Naive B cell (primary cell): ENCODE data around the gene KRT86. TPM values are rescaled to one million over a fixed set of nuclear protein-coding genes. Genes with fewer than 3 reads are reported as not detected.
A peak's percentile ranks its signal among the peaks of the same experiment; 100 is the strongest.
"Not testable (repeated sequence)": the region's sequence is repeated elsewhere in the genome, so short reads cannot be mapped to it uniquely, and the experiment has no call there.

Experiments
- ATAC-seq, 2 donors: fragments of 150-1000 bp; cut with Tn5 transposase; 2 replicates each; pipeline ENCODE4 v1.10.0; 2021; ENCODE audit warnings: low read depth in 2 of 2, mild to moderate bottlenecking in 2 of 2, moderate library complexity in 2 of 2
- DNase-seq: peaks from one replicate; pipeline ENCODE4 v3.0.0; 2022
- H3K27ac Mint-ChIP-seq, 6 donors: one replicate each; pipeline ENCODE4 v1.8.0; 2020 to 2022; ENCODE audit warnings: mild to moderate bottlenecking in 6 of 6, mixed read lengths in 6 of 6, moderate library complexity in 5 of 6, inconsistent platforms in 2 of 6
- H3K27me3 Mint-ChIP-seq, 3 donors: one replicate each; pipeline ENCODE4 v1.8.0; 2021 to 2022; ENCODE audit warnings: mixed read lengths in 3 of 3, mild to moderate bottlenecking in 1 of 3
- H3K36me3 Mint-ChIP-seq, 2 donors: one replicate each; pipeline ENCODE4 v1.8.0; 2020 to 2022; ENCODE audit warnings: mixed read lengths in 2 of 2, inconsistent platforms in 1 of 2, mild to moderate bottlenecking in 1 of 2
- H3K4me1 Mint-ChIP-seq, 3 donors: one replicate each; pipeline ENCODE4 v1.8.0; 2020 to 2022; ENCODE audit warnings: mixed read lengths in 3 of 3, inconsistent platforms in 1 of 3, mild to moderate bottlenecking in 1 of 3, moderate library complexity in 1 of 3
- H3K4me3 Mint-ChIP-seq, 8 donors: one replicate each; pipeline ENCODE4 v1.8.0; 2020 to 2022; ENCODE audit warnings: mild to moderate bottlenecking in 8 of 8, mixed read lengths in 8 of 8, moderate library complexity in 8 of 8, inconsistent platforms in 2 of 8
- H3K9me3 Mint-ChIP-seq, 7 donors: one replicate each; pipeline ENCODE4 v1.8.0; 2020 to 2022; ENCODE audit warnings: mixed read lengths in 7 of 7, mild to moderate bottlenecking in 5 of 7, inconsistent platforms in 2 of 7, moderate library complexity in 1 of 7
- polyA plus RNA-seq, 6 donors: library from polyadenylated mRNA; unstranded; fragments of 300-500 nt; fragmentation: Illumina TruSeq; gene quantifications; one replicate each; pipeline ENCODE4 v1.2.3, GENCODE V29; 2021; ENCODE audit warnings: low read depth in 6 of 6

The KRT86 gene
- polyA plus RNA-seq, 6 donors from 2014 or later = not detected

- Mint-ChIP-seq H3K27ac (no peak overlapping the region), H3K4me3 (no peak overlapping the region), H3K27me3 (peaks cover 35 to 69% (median 68%) of the 10 kb centered on the region in 3 donors), H3K36me3 (no peaks in the 10 kb centered on the region), H3K9me3 (no peaks in the 10 kb centered on the region), H3K4me1 (no peaks in the 10 kb centered on the region)
- DNase-seq (no peak), ATAC-seq (no peak)
Measured at GRCh38 chr12:52233462-52234207, 40.8 kb upstream of the KRT86 start.

- Mint-ChIP-seq H3K4me3 (no peak overlapping the region), H3K36me3 (no peaks in the 10 kb centered on the region), H3K27ac (no peak overlapping the region), H3K9me3 (no peaks in the 10 kb centered on the region), H3K27me3 (peaks cover 31 to 72% (median 71%) of the 10 kb centered on the region in 3 donors), H3K4me1 (no peaks in the 10 kb centered on the region)
- no peak for DNase-seq
- no peak for ATAC-seq
Measured at GRCh38 chr12:52234223-52234810, 40.1 kb upstream of the KRT86 start.

DNA sequence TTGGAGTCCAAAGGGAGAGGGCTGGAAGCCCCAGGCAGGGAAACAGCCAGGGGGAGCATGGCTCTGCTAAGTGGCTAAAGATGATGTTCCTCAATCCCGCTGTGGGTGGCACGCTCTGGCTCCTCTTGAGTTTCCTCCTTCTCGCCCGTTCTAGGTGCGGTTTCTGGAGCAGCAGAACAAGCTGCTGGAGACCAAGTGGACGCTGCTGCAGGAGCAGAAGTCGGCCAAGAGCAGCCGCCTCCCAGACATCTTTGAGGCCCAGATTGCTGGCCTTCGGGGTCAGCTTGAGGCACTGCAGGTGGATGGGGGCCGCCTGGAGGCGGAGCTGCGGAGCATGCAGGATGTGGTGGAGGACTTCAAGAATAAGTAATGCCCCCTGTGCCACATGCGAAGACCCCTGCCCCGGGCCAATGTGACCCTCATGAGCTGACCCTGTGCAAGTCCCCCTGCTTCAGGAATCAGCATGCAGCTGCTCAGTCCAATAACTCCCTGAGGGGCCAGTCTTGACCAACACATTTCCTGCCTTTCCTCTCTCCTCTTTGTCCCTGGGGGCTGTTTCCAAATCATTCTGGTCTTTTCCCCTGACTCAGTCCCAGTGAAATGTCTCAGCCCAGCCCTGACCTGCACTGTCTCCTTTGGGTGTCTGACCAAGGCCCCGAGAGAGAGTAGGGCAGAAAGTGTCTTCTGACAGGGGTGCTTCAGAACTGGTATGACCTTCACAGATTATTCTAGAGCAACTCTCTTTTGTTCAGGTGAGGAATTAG lies 39.3 kb upstream of the KRT86 start:
- peaks cover 26 to 71% (median 63%) of the 10 kb centered on the region in 3 donors for H3K27me3 Mint-ChIP-seq
- no peak for DNase-seq
- no peak for ATAC-seq
- no peaks in the 10 kb centered on the region for H3K9me3 Mint-ChIP-seq
- no peak overlapping the region for H3K27ac Mint-ChIP-seq
- H3K36me3 Mint-ChIP-seq = no peaks in the 10 kb centered on the region
- no peak overlapping the region for H3K4me3 Mint-ChIP-seq
- H3K4me1 Mint-ChIP-seq = no peaks in the 10 kb centered on the region

GRCh38 chr12:52235822-52236361 lies 38.6 kb upstream of the KRT86 start:
- Mint-ChIP-seq H3K27ac (no peak overlapping the region), H3K9me3 (no peaks in the 10 kb centered on the region), H3K27me3 (peaks cover 22 to 65% (median 56%) of the 10 kb centered on the region in 3 donors), H3K4me1 (no peaks in the 10 kb centered on the region), H3K36me3 (no peaks in the 10 kb centered on the region), H3K4me3 (no peak overlapping the region)
- no peak for DNase-seq
- no peak for ATAC-seq

DNA sequence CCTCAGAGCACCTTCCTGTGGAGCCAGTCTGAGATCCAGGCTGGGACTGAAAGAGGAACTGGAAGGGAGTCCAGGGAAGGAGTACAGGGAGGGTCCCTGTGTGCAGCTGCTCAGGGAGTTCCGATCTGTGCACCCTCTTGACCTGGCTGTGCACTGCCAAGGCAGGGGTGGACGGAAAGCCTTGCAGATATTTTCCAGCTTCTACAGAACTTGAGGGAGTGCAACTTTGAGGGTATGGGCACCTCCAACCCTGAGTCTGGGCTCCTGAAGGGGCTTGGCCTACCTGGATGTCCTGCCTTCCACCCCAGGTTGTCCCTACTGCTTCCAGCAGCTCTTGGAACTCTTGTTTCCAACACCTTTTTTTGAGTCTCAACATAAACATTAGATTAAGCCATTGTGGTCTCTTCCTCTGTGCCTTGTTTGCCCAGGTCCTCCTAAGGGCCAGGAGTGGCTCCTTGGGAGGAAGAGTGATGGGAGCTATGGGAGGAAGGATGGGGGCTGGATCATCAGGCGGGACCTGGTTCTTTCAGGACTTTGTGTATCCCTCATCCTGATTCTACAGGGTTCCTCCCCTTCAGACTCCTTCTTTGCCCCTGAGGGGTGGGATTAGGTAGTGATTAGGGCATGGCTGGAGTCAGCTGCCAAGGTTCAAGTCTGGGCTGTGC lies 37.9 kb upstream of the KRT86 start:
- Mint-ChIP-seq H3K27ac (no peak overlapping the region), H3K4me1 (no peaks in the 10 kb centered on the region), H3K27me3 (peaks cover 18 to 64% (median 55%) of the 10 kb centered on the region in 3 donors), H3K9me3 (no peaks in the 10 kb centered on the region), H3K36me3 (no peaks in the 10 kb centered on the region), H3K4me3 (peak overlapping the region in 1 of 8 donors; percentile 8)
- no peak for DNase-seq
- no peak for ATAC-seq

DNA sequence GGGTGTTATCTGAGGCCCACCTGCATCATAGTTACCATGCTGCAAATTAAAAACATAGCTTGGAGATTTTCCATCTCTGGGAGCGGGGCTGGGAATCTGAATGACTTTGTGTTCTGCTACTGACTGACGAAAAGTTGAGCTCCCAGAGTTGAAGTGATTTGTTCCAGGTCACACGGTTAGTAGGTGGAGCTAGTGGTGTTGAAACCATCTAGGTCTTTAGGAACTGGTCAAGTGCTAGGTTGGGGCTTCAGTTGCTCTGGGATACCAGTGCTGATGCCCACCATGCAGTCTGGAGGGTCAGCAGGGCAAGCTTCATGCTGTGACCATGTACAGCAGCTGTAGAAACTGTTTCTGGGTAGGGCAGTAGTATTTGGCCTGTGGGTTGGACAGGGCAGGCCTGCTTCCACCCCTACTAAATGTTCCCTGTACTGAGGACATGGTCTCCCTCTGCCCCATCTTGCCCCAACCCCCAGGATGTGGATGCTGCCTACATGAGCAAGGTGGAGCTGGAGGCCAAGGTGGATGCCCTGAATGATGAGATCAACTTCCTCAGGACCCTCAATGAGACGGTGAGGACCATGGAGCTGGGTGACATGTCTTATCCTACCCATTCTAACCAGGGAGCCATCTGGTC lies 36.1 kb upstream of the KRT86 start:
- Mint-ChIP-seq H3K27me3 (peaks cover 6 to 65% (median 55%) of the 10 kb centered on the region in 3 donors), H3K27ac (no peak overlapping the region), H3K36me3 (no peaks in the 10 kb centered on the region), H3K9me3 (no peaks in the 10 kb centered on the region), H3K4me3 (no peak overlapping the region), H3K4me1 (no peaks in the 10 kb centered on the region)
- no peak for ATAC-seq
- DNase-seq = no peak

DNA sequence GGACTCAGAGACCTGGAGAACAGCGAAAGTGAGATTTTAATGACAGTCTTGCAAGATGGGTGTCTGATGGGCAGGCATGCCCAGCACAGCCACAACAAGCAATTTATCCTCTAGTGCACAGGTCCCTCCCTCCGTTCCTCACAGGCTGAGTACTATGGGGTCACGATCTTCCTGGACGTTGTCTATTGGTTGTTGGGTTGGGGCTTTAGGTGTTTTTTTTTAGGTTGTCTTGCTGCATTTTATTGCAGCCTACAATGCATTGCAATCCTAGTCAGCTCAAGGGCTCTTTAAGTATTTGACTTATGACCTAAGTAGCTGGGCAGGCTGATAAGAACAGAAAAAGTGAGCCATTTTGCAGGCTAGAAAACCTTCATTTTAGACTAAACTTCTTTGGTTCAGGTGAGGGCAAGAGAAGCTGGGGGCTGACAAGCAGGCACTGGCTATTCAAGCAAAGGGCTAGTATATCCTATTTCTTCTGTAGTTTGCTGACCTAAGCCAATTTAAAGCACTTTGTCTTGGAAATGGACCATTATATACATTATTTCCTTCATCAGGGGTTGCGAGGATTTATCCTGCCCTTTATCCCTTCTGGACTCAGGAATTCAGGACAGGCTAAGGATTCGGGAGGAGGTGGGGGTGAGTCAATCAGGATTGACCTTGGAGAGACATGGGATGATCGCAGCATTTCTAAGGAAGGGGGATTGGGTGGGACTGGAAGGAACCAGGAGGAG lies 35.4 kb upstream of the KRT86 start:
- DNase-seq (no peak), ATAC-seq (no peak)
- Mint-ChIP-seq H3K9me3 (no peaks in the 10 kb centered on the region), H3K27ac (no peak overlapping the region), H3K4me1 (peaks cover 3 to 7% (median 7%) of the 10 kb centered on the region in 3 donors), H3K27me3 (peaks cover 6 to 64% (median 55%) of the 10 kb centered on the region in 3 donors), H3K36me3 (no peaks in the 10 kb centered on the region), H3K4me3 (peak overlapping the region in 1 of 8 donors; percentile 31)

- DNase-seq = no peak
- Mint-ChIP-seq H3K27ac (no peak overlapping the region), H3K9me3 (no peaks in the 10 kb centered on the region), H3K4me3 (no peak overlapping the region), H3K4me1 (peaks cover 3 to 12% (median 7%) of the 10 kb centered on the region in 3 donors), H3K36me3 (no peaks in the 10 kb centered on the region), H3K27me3 (peaks cover 6 to 63% (median 54%) of the 10 kb centered on the region in 3 donors)
- ATAC-seq = no peak
Measured at GRCh38 chr12:52239767-52240166, 34.7 kb upstream of the KRT86 start.

DNA sequence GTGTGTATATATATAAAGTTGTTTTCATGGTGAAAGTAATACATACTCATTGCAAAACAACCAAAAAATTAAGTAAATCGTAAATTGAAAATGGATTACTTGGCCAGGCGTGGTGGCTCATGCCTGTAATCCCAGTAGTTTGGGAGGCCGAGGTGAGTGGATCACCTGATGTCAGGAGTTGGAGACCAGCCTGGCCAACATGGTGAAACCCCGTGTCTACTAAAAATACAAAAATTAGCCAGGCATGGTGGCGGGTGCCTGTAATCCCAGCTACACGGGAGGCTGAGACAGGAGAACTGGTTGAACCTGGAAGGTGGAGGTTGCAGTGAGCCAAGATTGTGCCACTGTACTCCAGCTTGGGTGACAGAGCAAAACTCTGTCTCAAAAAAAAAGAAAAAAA lies 34.2 kb upstream of the KRT86 start:
- not testable (repeated sequence) for H3K4me3 Mint-ChIP-seq, DNase-seq, H3K36me3 Mint-ChIP-seq, ATAC-seq, H3K27ac Mint-ChIP-seq, H3K9me3 Mint-ChIP-seq
- Mint-ChIP-seq H3K4me1 (peaks cover 3 to 14% (median 7%) of the 10 kb centered on the region in 3 donors), H3K27me3 (peaks cover 6 to 63% (median 52%) of the 10 kb centered on the region in 3 donors)

DNA sequence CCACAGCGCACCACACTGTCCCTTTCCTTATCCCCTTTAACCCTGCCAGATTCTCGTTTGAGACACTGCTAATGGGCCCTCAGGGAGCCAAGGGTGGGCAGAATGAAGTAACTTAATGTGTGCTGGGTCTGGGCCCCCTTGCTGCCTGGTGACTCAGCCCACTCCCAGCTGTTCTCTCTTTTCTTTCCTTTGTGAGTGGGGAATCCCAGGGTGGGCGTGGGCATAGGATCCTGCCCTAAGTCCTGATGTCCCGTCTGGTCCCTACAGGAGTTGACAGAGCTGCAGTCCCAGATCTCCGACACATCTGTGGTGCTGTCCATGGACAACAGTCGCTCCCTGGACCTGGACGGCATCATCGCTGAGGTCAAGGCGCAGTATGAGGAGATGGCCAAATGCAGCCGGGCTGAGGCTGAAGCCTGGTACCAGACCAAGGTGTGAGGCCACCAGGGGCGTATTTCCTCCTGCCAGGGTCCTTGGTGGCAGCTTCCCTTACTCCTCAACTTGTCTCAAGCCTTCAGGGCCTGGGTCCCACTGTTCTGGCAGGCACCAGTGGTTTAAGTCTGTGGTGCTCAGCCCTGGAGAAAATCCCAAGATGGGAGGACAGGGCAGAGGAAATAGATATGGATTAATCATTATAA lies 33.1 kb upstream of the KRT86 start:
- H3K27ac Mint-ChIP-seq = no peak overlapping the region
- H3K4me1 Mint-ChIP-seq = peaks cover 3 to 14% (median 7%) of the 10 kb centered on the region in 3 donors
- H3K4me3 Mint-ChIP-seq = no peak overlapping the region
- DNase-seq (no peak), ATAC-seq (no peak)
- H3K9me3 Mint-ChIP-seq = no peaks in the 10 kb centered on the region
- H3K27me3 Mint-ChIP-seq = peaks cover 6 to 64% (median 55%) of the 10 kb centered on the region in 3 donors
- H3K36me3 Mint-ChIP-seq = no peaks in the 10 kb centered on the region

DNA sequence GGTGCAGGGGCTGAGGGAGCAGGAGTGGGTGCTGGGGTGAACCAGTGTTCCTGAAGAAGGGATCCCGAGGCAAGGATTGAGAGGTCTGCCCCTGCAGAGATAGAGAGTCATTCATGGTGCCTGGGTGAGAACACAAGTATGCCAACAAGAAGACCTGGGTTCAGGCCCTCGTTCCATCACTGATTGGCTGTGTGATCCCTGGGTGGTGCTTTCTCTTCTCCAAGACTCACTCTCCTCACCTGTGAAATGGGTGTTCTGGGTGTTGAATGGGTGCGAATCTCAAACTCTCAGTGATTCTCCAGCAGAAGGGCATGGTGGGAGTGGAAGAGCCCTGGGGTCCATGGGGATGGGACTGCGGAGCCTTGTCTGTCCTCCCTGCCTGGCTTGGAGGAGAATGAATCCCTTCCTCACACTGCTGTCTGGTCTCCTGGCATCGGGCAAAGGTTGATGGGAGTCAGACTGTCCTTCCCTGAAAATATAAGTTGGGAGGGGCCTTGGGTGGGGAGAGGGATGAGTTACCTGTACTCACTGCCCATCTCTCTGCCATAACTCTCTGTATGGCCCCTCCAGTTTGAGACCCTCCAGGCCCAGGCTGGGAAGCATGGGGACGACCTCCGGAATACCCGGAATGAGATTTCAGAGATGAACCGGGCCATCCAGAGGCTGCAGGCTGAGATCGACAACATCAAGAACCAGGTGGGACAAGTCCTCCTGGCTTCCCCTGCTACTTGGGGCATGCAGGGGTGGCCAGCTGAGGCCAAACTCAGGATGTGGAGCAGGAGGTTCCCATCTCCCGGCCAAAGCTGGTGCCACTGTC lies 31.8 kb upstream of the KRT86 start:
- no peak overlapping the region for H3K4me3 Mint-ChIP-seq
- peaks cover 3 to 68% (median 65%) of the 10 kb centered on the region in 3 donors for H3K27me3 Mint-ChIP-seq
- H3K4me1 Mint-ChIP-seq = peaks cover 3 to 14% (median 7%) of the 10 kb centered on the region in 3 donors

More for the DNA sequence above, 31.8 kb upstream of the KRT86 start:
- ATAC-seq (no peak), DNase-seq (no peak)
- Mint-ChIP-seq H3K36me3 (no peaks in the 10 kb centered on the region), H3K27ac (peak overlapping the region in 1 of 6 donors; percentile 68), H3K9me3 (no peaks in the 10 kb centered on the region)
